Naive thymus-derived CD8-positive, alpha-beta T cell (primary cell): ENCODE data around the gene GPR83. TPM values are rescaled to one million over a fixed set of nuclear protein-coding genes. Genes with fewer than 3 reads are reported as not detected.
"Not testable (repeated sequence)": the region's sequence is repeated elsewhere in the genome, so short reads cannot be mapped to it uniquely, and the experiment has no call there.

ENCODE experiments used
- ATAC-seq, 2 donors: fragments of 150-1000 bp; cut with Tn5 transposase in 1 of 2; sonication (Bioruptor Pico), chemical (Tn5 transposase) in 1 of 2; 1 replicate in 1 of 2; 2 replicates in 1 of 2; pipeline ENCODE4 v1.10.0; 2021; ENCODE audit warnings: mild to moderate bottlenecking in 2 of 2, moderate library complexity in 2 of 2
- POLR2A ChIA-PET: fragments of 350-600 bp; sonication (Branson Sonifier 250); formaldehyde crosslinking; loops from one replicate; lab custom pipeline; 2021; ENCODE audit warnings: antibody characterized with exemption; lab: Charles Lee
- DNase-seq, 10 donors: peaks; one replicate each; pipeline versions ENCODE4 v3.0.0 to v3.0.0-alpha.2; 2020 to 2022
- H3K27ac Mint-ChIP-seq, 10 donors: one replicate each; pipeline ENCODE4 v1.8.0; 2020 to 2022; ENCODE audit warnings: mild to moderate bottlenecking in 10 of 10, mixed read lengths in 10 of 10, moderate library complexity in 4 of 10, inconsistent platforms in 1 of 10
- H3K27me3 Mint-ChIP-seq, 5 donors: one replicate each; pipeline ENCODE4 v1.8.0; 2021 to 2022; ENCODE audit warnings: mixed read lengths in 5 of 5
- H3K36me3 Mint-ChIP-seq, 3 donors: one replicate each; pipeline ENCODE4 v1.8.0; 2020 to 2022; ENCODE audit warnings: mixed read lengths in 3 of 3, mild to moderate bottlenecking in 2 of 3, inconsistent platforms in 1 of 3
- H3K4me1 Mint-ChIP-seq, 4 donors: one replicate each; pipeline ENCODE4 v1.8.0; 2021 to 2022; ENCODE audit warnings: mixed read lengths in 4 of 4
- H3K4me3 Mint-ChIP-seq, 10 donors: one replicate each; pipeline ENCODE4 v1.8.0; 2020 to 2022; ENCODE audit warnings: mild to moderate bottlenecking in 10 of 10, mixed read lengths in 10 of 10, moderate library complexity in 6 of 10, inconsistent platforms in 1 of 10
- H3K9me3 Mint-ChIP-seq, 9 donors: one replicate each; pipeline ENCODE4 v1.8.0; 2020 to 2022; ENCODE audit warnings: mixed read lengths in 9 of 9, mild to moderate bottlenecking in 3 of 9, inconsistent platforms in 1 of 9, moderate library complexity in 1 of 9
- polyA plus RNA-seq, 3 donors: library from polyadenylated mRNA; unstranded; fragments of 300-500 nt; fragmentation: Illumina TruSeq; gene quantifications; one replicate each; pipeline ENCODE4 v1.2.3, GENCODE V29; 2021
- total RNA-seq, 8 experiments: library from RNA in 2 of 8; stranded (reverse) in 2 of 8; gene quantifications; one replicate each; pipeline ENCODE4 v1.2.3 and lab custom pipeline; 2021 to 2026

Gene GPR83
- total and polyA plus RNA-seq, 5 experiments from 2014 or later, result 0.11 to 0.29 (median 0.14) TPM; not detected in 2

DNA sequence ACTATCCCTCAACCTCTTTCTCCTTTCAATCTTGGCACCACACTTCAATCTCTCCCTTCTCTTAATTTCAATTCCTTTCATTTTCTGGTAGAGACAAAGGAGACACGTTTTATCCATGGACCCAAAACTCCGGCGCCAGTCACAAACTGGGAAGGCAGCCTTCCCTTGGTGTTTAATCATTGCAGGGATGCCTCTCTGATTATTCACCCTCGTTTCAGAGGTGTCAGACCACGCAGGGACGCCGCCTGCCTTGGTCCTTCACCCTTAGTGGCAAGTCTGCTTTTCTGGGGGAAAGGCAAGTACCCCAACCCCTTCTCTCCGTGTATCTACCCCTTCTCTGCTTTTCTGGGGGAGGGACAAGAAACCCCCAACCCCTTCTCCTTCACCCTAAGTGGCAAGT, 54.9 kb downstream of the GPR83 start:
- ATAC-seq, DNase-seq, H3K4me3 Mint-ChIP-seq, POLR2A ChIA-PET, H3K4me1 Mint-ChIP-seq, H3K9me3 Mint-ChIP-seq, H3K27ac Mint-ChIP-seq, H3K36me3 Mint-ChIP-seq: not testable (repeated sequence)
- H3K27me3 Mint-ChIP-seq, result peaks cover 0 to 32% (median 4%) of the 10 kb centered on the region in 5 donors

GRCh38 chr11:94343495-94343894, 57.7 kb downstream of the GPR83 start:
- ATAC-seq, result no peak
- Mint-ChIP-seq H3K27ac (no peak overlapping the region), H3K27me3 (peaks cover 0 to 17% (median 4%) of the 10 kb centered on the region in 5 donors), H3K4me1 (no peaks in the 10 kb centered on the region), H3K36me3 (peaks cover 0 to under 1% (median 0%) of the 10 kb centered on the region in 3 donors), H3K4me3 (no peak overlapping the region), H3K9me3 (peaks cover 0 to 6% (median 2%) of the 10 kb centered on the region in 9 donors)
- POLR2A ChIA-PET, result no interaction called here
- DNase-seq, result no peak

DNA sequence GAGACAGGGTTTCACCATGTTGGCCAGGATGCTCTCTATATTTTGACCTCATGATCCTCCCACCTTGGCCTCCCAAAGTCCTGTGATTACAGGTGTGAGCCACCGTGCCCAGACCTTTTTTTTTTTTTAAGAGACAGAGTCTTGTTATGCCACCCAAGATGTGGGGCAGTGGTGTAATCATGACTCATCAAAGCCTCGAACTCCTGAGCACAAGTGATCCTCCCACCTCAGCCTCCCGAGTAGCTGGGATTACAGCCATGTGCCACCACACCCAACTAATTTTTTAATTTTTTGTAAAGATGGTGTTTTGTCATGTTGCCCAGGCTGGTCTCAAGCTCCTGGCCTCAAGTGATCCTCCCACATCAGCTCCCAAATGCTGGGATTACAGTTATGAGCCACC, 59.0 kb downstream of the GPR83 start:
- POLR2A ChIA-PET, result no interaction called here
- peaks cover 0 to 14% (median 3%) of the 10 kb centered on the region in 9 donors for H3K9me3 Mint-ChIP-seq
- peaks cover under 1 to 10% (median 5%) of the 10 kb centered on the region in 5 donors for H3K27me3 Mint-ChIP-seq
- peaks cover 0 to 8% (median 0%) of the 10 kb centered on the region in 3 donors for H3K36me3 Mint-ChIP-seq
- ATAC-seq, result no peak
- H3K27ac Mint-ChIP-seq, result no peak overlapping the region
- DNase-seq, result no peak
- no peak overlapping the region for H3K4me3 Mint-ChIP-seq
- no peaks in the 10 kb centered on the region for H3K4me1 Mint-ChIP-seq

DNA sequence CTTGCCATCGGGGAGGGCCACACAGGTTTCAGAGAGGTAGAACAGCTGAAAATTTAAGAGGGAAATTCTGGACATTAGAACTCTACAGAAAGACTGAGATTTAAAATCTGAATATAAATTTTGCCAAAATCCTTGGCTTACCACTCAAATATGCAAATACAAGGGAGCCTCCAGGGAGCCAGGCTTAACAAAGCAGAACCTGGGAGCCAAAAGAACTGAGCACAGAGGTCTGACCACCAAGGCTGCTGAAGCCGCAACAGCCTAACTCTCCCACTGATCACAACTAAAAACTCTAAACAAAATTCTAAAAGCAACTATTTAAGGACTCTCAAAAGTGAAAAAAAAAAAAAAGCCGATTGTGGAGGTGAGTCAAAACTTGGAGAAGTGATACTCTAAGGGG, 62.6 kb downstream of the GPR83 start:
- Mint-ChIP-seq H3K4me1 (no peaks in the 10 kb centered on the region), H3K27ac (no peak overlapping the region), H3K9me3 (peaks cover 0 to 14% (median 3%) of the 10 kb centered on the region in 9 donors), H3K4me3 (no peak overlapping the region), H3K36me3 (peaks cover 0 to 14% (median 0%) of the 10 kb centered on the region in 3 donors), H3K27me3 (peaks cover 7 to 20% (median 13%) of the 10 kb centered on the region in 5 donors)
- POLR2A ChIA-PET, result no interaction called here
- ATAC-seq (no peak), DNase-seq (no peak)

GRCh38 chr11:94336033-94336432, 65.2 kb downstream of the GPR83 start:
- POLR2A ChIA-PET, result no interaction called here
- peaks cover 0 to 14% (median 3%) of the 10 kb centered on the region in 9 donors for H3K9me3 Mint-ChIP-seq
- no peak for ATAC-seq

GRCh38 chr11:94332814-94333213, 68.4 kb downstream of the GPR83 start:
- POLR2A ChIA-PET, result no interaction called here
- H3K36me3 Mint-ChIP-seq, result peaks cover 0 to 7% (median 0%) of the 10 kb centered on the region in 3 donors
- no peak overlapping the region for H3K27ac Mint-ChIP-seq
- DNase-seq, result no peak
- no peak overlapping the region for H3K4me3 Mint-ChIP-seq
- peaks cover 8 to 31% (median 17%) of the 10 kb centered on the region in 5 donors for H3K27me3 Mint-ChIP-seq
- H3K9me3 Mint-ChIP-seq, result peaks cover 0 to 2% (median 0%) of the 10 kb centered on the region in 9 donors
- no peak for ATAC-seq
- no peaks in the 10 kb centered on the region for H3K4me1 Mint-ChIP-seq

More at GRCh38 chr11:94336033-94336432, 65.2 kb downstream of the GPR83 start:
- Mint-ChIP-seq H3K27me3 (peaks cover 7 to 20% (median 15%) of the 10 kb centered on the region in 5 donors), H3K27ac (no peak overlapping the region), H3K4me1 (no peaks in the 10 kb centered on the region), H3K4me3 (no peak overlapping the region), H3K36me3 (peaks cover 0 to 14% (median 0%) of the 10 kb centered on the region in 3 donors)
- no peak for DNase-seq

DNA sequence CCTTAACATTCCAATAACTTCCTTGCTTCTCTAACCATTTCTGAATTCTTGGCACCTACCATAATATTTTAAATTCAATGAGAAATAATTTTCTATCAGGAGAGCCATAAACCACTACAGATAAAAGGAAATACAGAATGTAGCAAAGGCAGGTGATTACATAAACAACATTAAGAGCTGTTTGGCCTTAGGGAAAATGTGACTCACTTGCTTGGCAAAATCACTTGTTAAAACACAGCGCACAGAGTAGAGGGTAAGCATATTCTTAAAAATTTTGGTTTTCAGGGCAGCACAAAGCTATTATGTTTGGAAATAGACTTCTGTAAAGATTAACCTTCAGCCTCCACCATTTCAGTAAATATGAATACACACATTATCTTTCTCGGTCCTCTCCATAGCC, 70.4 kb downstream of the GPR83 start:
- DNase-seq, result no peak
- Mint-ChIP-seq H3K27ac (no peak overlapping the region), H3K4me1 (no peaks in the 10 kb centered on the region), H3K36me3 (no peaks in the 10 kb centered on the region), H3K27me3 (peaks cover 1 to 11% (median 6%) of the 10 kb centered on the region in 5 donors), H3K4me3 (no peak overlapping the region), H3K9me3 (peaks cover 0 to 11% (median 0%) of the 10 kb centered on the region in 9 donors)
- POLR2A ChIA-PET, result no interaction called here
- ATAC-seq, result no peak

GRCh38 chr11:94329501-94329900, 71.7 kb downstream of the GPR83 start:
- Mint-ChIP-seq H3K4me1 (no peaks in the 10 kb centered on the region), H3K27me3 (peaks cover 1 to 11% (median 8%) of the 10 kb centered on the region in 5 donors), H3K27ac (no peak overlapping the region), H3K4me3 (no peak overlapping the region), H3K9me3 (peaks cover 0 to 16% (median 0%) of the 10 kb centered on the region in 9 donors), H3K36me3 (no peaks in the 10 kb centered on the region)
- no peak for DNase-seq
- no peak for ATAC-seq
- POLR2A ChIA-PET, result no interaction called here

DNA sequence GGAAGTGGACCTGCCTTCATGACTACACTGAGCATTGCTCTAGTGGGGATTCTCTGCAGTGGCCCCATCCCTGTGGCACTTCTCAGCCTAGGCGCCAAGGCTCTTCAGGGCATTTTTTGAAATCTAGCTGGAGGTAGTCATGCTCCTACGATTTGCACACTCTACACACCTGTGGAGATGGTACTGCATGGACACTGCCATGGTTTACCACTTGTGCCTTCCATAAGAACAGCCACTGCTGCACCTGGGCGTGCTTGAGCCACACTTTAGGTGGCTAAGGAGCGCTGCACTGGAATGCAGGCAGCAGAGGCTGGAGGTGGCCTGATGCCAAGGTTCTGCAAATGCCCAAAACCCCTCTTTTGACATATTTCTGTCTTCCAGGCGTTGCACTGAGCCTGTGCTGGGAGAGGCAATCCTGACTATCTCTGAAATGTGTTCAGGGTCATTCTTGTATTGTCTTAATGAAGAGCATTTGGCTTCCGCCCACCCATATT, 72.6 kb downstream of the GPR83 start:
- POLR2A ChIA-PET, result no interaction called here
- no peaks in the 10 kb centered on the region for H3K4me1 Mint-ChIP-seq

More for the DNA sequence above, 72.6 kb downstream of the GPR83 start:
- Mint-ChIP-seq H3K9me3 (peaks cover 0 to 16% (median 0%) of the 10 kb centered on the region in 9 donors), H3K36me3 (no peaks in the 10 kb centered on the region), H3K27ac (no peak overlapping the region), H3K27me3 (peaks cover 1 to 11% (median 8%) of the 10 kb centered on the region in 5 donors), H3K4me3 (no peak overlapping the region)
- no peak for DNase-seq
- no peak for ATAC-seq

Other genes starting within 250 kb of the GPR83 start
- gene IZUMO1R, start 96.8 kb downstream of the GPR83 start, total RNA-seq, result not detected
- gene IZUMO1R, start 96.8 kb downstream of the GPR83 start, polyA plus RNA-seq, result not detected
- 10 to 100 TPM; 38.8 to 43.5 TPM for gene MRE11, start 92.4 kb upstream of the GPR83 start, total RNA-seq
- gene MRE11, start 92.4 kb upstream of the GPR83 start, polyA plus RNA-seq, result 10 to 100 TPM; 10.3 to 15.8 (median 11.2) TPM
- 10 to 100 TPM; 61.3 to 64.1 TPM for gene ANKRD49, start 92.6 kb upstream of the GPR83 start, total RNA-seq
- gene ANKRD49, start 92.6 kb upstream of the GPR83 start, polyA plus RNA-seq, result 10 to 100 TPM; 26.6 to 44.9 (median 30.9) TPM
- gene C11orf97, start 111.0 kb upstream of the GPR83 start, total RNA-seq, result not detected
- not detected for gene C11orf97, start 111.0 kb upstream of the GPR83 start, polyA plus RNA-seq
- 1 to 10 TPM; 5.5 to 5.6 TPM for gene FUT4, start 142.5 kb upstream of the GPR83 start, total RNA-seq
- 1 to 10 TPM; 1.2 to 1.6 (median 1.2) TPM for gene FUT4, start 142.5 kb upstream of the GPR83 start, polyA plus RNA-seq
- 1 to 10 TPM; 1.5 to 1.6 TPM for gene PIWIL4, start 165.9 kb upstream of the GPR83 start, total RNA-seq
- gene PIWIL4, start 165.9 kb upstream of the GPR83 start, polyA plus RNA-seq, result under 1 TPM in 1 of 3 donors, not detected in 2; 0.98 TPM